K562 (cell line): ENCODE results near the gene TMEM131L. TPM values are rescaled to one million over a fixed set of nuclear protein-coding genes. Genes with fewer than 3 reads are reported as not detected.

Experiments
- CBX8 ChIP-seq: fragments of 200-600 bp; sonication (generic); IDR thresholded peaks from 2 replicates; pipeline ENCODE4 v1.6.1; 2012; ENCODE audit warnings: borderline replicate concordance, mixed run types, low read depth, mild to moderate bottlenecking, moderate library complexity, mixed read lengths, low read length, control low read depth, inconsistent platforms; ENCODE audit not compliant: poor library complexity, severe bottlenecking; ENCODE audit errors: extremely low read depth
- CHD7 ChIP-seq: fragments of 200-600 bp; sonication (generic); IDR thresholded peaks from one replicate; pipeline ENCODE4 v1.6.1; 2012; ENCODE audit warnings: mild to moderate bottlenecking, low read depth, low read length, inconsistent platforms
- FOXA3 ChIP-seq, 2 experiments: fragments of 450-650 bp in 1 of 2; sonication (generic) in 1 of 2; formaldehyde crosslinking; IDR thresholded peaks in 1 of 2; conservative IDR thresholded peaks in 1 of 2; 2 replicates each; pipeline versions ENCODE4 v1.4.0 to v1.8.0; 2020 to 2022; ENCODE audit warnings: mild to moderate bottlenecking in 2 of 2, missing genetic modification reagents in 1 of 2
- FOXP1 ChIP-seq: sonication (generic); formaldehyde crosslinking; IDR thresholded peaks from 2 replicates; pipeline ENCODE4 v1.8.0; 2022; ENCODE audit warnings: mild to moderate bottlenecking, missing genetic modification reagents
- GABPA ChIP-seq: fragments of 200-800 bp; sonication (Bioruptor generic); conservative IDR thresholded peaks from 2 replicates; pipeline ENCODE4 v1.6.1; 2016; ENCODE audit warnings: low read depth, missing genetic modification characterization, missing compliant biosample characterization
- JUN ChIP-seq, 2 experiments: sonication (generic) in 1 of 2; formaldehyde crosslinking in 1 of 2; IDR thresholded peaks; 2 replicates each; pipeline versions ENCODE4 v1.6.1 to v1.8.0; 2012 to 2022; ENCODE audit warnings: borderline replicate concordance in 2 of 2, mild to moderate bottlenecking in 2 of 2, improper control_type of control experiment in 1 of 2, low read depth in 1 of 2, low read length in 1 of 2, missing genetic modification reagents in 1 of 2
- KDM1A ChIP-seq, 2 experiments: fragments of 450-650 bp; IDR thresholded peaks; 2 replicates each; pipeline ENCODE4 v1.6.1; 2016; ENCODE audit warnings: mild to moderate bottlenecking in 2 of 2
- KDM2B ChIP-seq: fragments of 250-450 bp; sonication (Bioruptor Pico); IDR thresholded peaks from 2 replicates; pipeline ENCODE4 v1.8.0; 2021; ENCODE audit warnings: mild to moderate bottlenecking, moderate library complexity
- PTTG1 ChIP-seq: fragments of 450-650 bp; IDR thresholded peaks from 2 replicates; pipeline ENCODE4 v1.6.1; 2016; ENCODE audit warnings: low read depth, mild to moderate bottlenecking, missing genetic modification characterization, missing compliant biosample characterization
- RAD21 ChIP-seq, 2 experiments: fragments of 250-450 bp in 1 of 2; fragments of 450-650 bp in 1 of 2; sonication (Bioruptor Pico) in 1 of 2; formaldehyde crosslinking in 1 of 2; IDR thresholded peaks in 1 of 2; conservative IDR thresholded peaks in 1 of 2; 2 replicates each; pipeline versions ENCODE4 v1.4.0 to v1.8.0; 2020 to 2022; ENCODE audit warnings: mild to moderate bottlenecking in 2 of 2, moderate library complexity in 1 of 2
- SOX6 ChIP-seq: fragments of 450-650 bp; IDR thresholded peaks from 2 replicates; pipeline ENCODE4 v1.6.1; 2014; ENCODE audit warnings: mild to moderate bottlenecking
- TAF15 ChIP-seq: fragments of 200-400 bp; formaldehyde crosslinking; IDR thresholded peaks from 2 replicates; pipeline ENCODE4 v1.6.1; 2017; ENCODE audit warnings: mild to moderate bottlenecking, low read depth, low read length, moderate library complexity
- USF1 ChIP-seq: sonication (generic); formaldehyde crosslinking; IDR thresholded peaks from 2 replicates; pipeline ENCODE4 v1.9.0; 2022; ENCODE audit warnings: mild to moderate bottlenecking, missing genetic modification reagents
- ZNF212 ChIP-seq: fragments of 450-650 bp; formaldehyde crosslinking; IDR thresholded peaks from 2 replicates; pipeline ENCODE4 v1.4.0; 2020; ENCODE audit warnings: mild to moderate bottlenecking
- ZNF217 ChIP-seq: sonication (generic); formaldehyde crosslinking; IDR thresholded peaks from 2 replicates; pipeline ENCODE4 v1.8.0; 2022; ENCODE audit warnings: mild to moderate bottlenecking, missing genetic modification reagents
- ZNF324 ChIP-seq: fragments of 250-450 bp; sonication (Bioruptor Pico); IDR thresholded peaks from 2 replicates; pipeline ENCODE4 v1.4.0; 2020; ENCODE audit warnings: mild to moderate bottlenecking
- ZNF717 ChIP-seq: fragments of 250-450 bp; sonication (Bioruptor Pico); IDR thresholded peaks from 2 replicates; pipeline ENCODE4 v1.5.0; 2021
- polyA plus RNA-seq, 8 experiments: library from polyadenylated mRNA; depleted of rRNA in 4 of 8; stranded (reverse) in 5 of 8; unstranded in 3 of 8; fragments of >200 nt; fragmentation: Nextera tagmentation in 2 of 8; fragmentation: Illumina TruSeq in 1 of 8; extraction: Ambion mirVana in 2 of 8; extraction: Trizol in 1 of 8; gene quantifications; 2 replicates each; pipeline versions ENCODE4 v1.2.1 to v1.2.3, GENCODE V29; 2011 to 2014; ENCODE audit warnings: inconsistent platforms in 1 of 8, missing spikeins in 1 of 8
- total RNA-seq, 7 experiments: library from RNA; depleted of rRNA in 6 of 7; stranded (reverse); fragments of >200 nt in 6 of 7; fragmentation: Illumina TruSeq in 2 of 7; extraction: Trizol in 2 of 7; gene quantifications; 2 replicates each; pipeline versions ENCODE4 v1.2.1 to v1.2.3, GENCODE V29; 2011 to 2021; ENCODE audit warnings: low replicate concordance in 1 of 7

TMEM131L gene
- total and polyA plus RNA-seq, 9 of the 15 experiments (the other 6 are each of a cell fraction or from before 2014, with no cell fraction given), result 1.2 to 20.8 (median 12.9) TPM

GRCh38 chr4:153547520-153547919, 81.4 kb downstream of the TMEM131L start (continued):
- TF ChIP-seq CHD7, result no peak
- no peak for TF ChIP-seq ZNF217
- no peak for TF ChIP-seq SOX6
- no peak for TF ChIP-seq ZNF717 (CRISPR knock-in tag)
- TF ChIP-seq ZNF324 (CRISPR knock-in tag), result no peak
- TF ChIP-seq KDM2B (CRISPR knock-in tag), result no peak
- TF ChIP-seq PTTG1 (tag), result no peak
- no peak for TF ChIP-seq ZNF212
- no peak for TF ChIP-seq TAF15
- TF ChIP-seq KDM1A (IDR thresholded peaks at IDR 0.05), result no peak
- no peak for TF ChIP-seq FOXP1 (CRISPR knock-in tag)
- no peak for TF ChIP-seq CBX8
- TF ChIP-seq RAD21 (CRISPR knock-in tag; conservative IDR thresholded peaks at IDR 0.05 in 1 of 2, IDR thresholded peaks at IDR 0.05 in 1 of 2), result no peak
- no peak for TF ChIP-seq USF1 (CRISPR knock-in tag)
- no peak for TF ChIP-seq GABPA (tag)
- no peak for TF ChIP-seq FOXA3 (CRISPR knock-in tag; conservative IDR thresholded peaks at IDR 0.05 in 1 of 2, IDR thresholded peaks at IDR 0.05 in 1 of 2)
- TF ChIP-seq JUN (IDR thresholded peaks at IDR 0.05; ENCODE audit: borderline replicate concordance, low read depth, low read length), result no peak
- no peak for TF ChIP-seq JUN (CRISPR knock-in tag; IDR thresholded peaks at IDR 0.05; ENCODE audit: borderline replicate concordance)
